HG02885 (cell line): Measurements from ENCODE around the gene MEGF8.
A peak's percentile ranks its signal among the peaks of the same experiment; 100 is the strongest.

Experiments
- ATAC-seq: cut with Tn5 transposase; IDR thresholded peaks from one replicate; pipeline ENCODE4 v1.9.1; 2021; ENCODE audit warnings: mild to moderate bottlenecking; ENCODE audit not compliant: unreplicated experiment, poor library complexity

Gene MEGF8

DNA sequence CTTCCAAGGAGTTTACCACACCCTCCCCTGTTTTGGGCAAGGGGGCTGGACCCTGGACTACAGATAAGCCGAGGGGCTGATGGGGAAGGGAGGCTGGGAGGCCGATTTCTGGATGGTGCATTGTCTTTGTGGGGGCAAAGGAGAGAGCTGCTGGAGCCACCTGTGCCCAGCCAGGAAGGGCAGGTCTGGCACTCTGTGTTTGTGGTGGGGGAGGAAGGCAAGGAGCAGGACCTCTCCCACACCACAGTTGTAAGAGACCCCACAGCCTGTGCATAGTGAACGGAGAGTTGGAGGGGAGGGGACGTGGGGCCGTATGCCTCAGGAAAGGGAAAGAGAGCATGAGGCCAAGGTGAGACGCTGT lies 39.5 kb upstream of the MEGF8 start:
- no peak for ATAC-seq

GRCh38 chr19:42286349-42287016 lies 39.0 kb upstream of the MEGF8 start:
- ATAC-seq: no peak

GRCh38 chr19:42287017-42287826 lies 38.2 kb upstream of the MEGF8 start:
- no peak for ATAC-seq

GRCh38 chr19:42287827-42288107 lies 37.7 kb upstream of the MEGF8 start:
- no peak for ATAC-seq

DNA sequence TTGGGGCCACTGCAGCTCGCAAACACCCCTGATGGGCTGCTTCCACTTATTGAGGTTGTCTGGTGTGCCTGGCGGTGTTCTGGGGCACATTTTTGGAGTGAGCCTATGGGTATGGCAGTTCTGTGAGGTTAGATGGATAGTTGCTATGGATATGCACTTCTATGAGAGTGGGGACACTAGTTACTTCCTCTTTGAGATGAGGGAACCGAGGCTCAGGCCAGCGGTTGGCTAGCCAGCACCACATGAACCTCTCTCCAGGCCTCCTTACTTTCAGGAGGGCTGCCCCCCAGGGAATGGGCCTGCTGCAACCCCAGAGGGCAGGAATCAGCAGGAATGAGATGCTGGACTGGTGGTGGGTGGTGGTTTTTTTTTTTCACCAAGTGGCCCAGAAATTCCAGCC lies 37.0 kb upstream of the MEGF8 start:
- no peak for ATAC-seq

GRCh38 chr19:42288881-42289555 lies 36.4 kb upstream of the MEGF8 start:
- no peak for ATAC-seq

DNA sequence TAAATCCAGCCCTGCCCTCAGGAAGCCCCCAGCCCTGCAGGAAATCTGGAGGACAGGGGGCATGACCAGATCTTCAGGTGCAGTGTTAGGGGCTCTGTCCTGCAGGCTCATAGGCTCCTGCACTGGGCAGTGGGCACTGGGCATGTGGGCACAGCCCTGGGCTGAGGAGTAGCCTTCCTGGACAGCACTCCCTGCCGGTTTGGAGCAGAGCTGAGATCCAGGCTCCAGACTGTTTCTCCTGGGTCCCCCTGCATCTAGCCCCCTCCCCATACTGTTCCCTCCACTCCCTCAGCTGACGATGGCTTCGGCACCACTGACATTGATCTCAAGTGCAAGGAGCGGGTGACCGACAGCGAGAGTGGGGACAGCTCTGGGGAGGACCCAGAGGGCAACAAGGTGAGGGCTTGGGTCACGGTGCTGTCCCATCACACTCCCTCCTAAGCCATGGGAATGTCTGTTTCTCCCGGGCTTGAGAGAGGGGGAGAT lies 35.8 kb upstream of the MEGF8 start:
- no peak for ATAC-seq

DNA sequence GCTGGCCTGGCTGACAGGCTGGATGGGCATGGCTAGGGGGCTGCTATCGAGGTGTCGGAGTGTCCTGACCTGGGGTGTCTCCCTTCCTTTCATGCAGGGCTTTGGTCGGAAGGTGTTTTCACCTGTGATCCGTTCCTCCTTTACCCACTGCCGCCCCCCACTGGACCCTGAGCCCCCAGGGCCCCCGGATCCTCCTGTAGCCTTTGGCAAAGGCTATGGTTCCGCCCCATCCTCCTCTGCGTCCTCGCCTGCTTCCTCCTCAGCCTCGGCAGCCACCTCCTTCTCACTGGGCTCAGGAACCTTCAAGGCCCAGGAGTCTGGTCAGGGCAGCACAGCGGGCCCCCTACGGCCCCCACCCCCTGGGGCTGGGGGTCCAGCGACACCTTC lies 35.3 kb upstream of the MEGF8 start:
- ATAC-seq: no peak

DNA sequence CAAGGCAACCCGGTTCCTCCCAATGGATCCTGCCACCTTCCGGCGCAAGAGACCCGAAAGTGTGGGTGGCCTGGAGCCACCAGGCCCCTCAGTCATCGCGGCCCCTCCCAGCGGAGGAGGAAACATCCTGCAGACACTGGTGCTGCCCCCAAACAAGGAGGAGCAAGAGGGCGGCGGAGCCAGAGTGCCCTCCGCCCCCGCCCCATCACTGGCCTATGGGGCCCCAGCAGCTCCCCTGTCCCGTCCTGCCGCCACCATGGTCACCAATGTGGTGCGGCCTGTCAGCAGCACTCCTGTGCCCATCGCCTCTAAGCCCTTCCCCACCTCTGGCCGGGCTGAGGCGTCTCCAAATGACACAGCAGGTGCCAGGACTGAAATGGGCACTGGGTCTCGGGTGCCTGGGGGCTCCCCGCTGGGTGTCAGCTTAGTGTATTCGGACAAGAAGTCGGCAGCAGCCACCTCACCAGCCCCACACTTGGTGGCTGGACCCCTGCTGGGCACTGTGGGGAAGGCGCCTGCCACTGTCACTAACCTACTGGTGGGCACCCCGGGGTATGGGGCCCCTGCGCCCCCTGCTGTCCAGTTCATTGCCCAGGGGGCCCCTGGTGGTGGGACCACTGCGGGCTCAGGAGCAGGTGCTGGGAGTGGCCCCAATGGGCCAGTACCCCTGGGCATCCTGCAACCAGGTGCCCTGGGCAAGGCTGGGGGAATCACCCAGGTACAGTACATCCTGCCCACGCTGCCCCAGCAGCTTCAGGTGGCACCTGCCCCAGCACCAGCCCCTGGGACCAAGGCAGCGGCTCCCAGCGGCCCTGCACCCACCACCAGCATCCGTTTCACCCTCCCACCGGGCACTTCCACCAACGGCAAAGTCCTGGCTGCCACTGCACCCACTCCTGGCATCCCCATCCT lies 34.7 kb upstream of the MEGF8 start:
- no peak for ATAC-seq

GRCh38 chr19:42291435-42291810 lies 34.0 kb upstream of the MEGF8 start:
- ATAC-seq: no peak

- ATAC-seq: no peak
These were observed 33.1 kb upstream of the MEGF8 start for GRCh38 chr19:42292042-42292960.

DNA sequence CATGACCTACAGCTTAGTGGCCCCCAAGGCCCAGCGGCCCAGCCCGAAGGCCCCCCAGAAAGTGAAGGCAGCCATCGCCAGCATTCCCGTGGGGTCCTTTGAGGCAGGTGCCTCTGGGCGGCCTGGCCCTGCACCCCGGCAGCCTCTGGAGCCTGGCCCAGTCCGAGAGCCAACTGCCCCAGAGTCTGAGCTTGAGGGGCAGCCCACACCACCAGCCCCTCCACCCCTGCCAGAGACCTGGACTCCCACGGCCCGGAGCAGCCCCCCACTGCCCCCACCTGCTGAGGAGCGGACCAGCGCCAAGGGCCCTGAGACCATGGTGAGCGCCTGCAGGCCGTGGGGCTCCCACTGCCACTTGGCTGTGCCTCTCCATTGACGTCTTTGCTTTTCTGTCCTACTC lies 32.5 kb upstream of the MEGF8 start:
- ATAC-seq: no peak

- ATAC-seq: no peak
These were observed 31.9 kb upstream of the MEGF8 start for GRCh38 chr19:42293540-42293939.

DNA sequence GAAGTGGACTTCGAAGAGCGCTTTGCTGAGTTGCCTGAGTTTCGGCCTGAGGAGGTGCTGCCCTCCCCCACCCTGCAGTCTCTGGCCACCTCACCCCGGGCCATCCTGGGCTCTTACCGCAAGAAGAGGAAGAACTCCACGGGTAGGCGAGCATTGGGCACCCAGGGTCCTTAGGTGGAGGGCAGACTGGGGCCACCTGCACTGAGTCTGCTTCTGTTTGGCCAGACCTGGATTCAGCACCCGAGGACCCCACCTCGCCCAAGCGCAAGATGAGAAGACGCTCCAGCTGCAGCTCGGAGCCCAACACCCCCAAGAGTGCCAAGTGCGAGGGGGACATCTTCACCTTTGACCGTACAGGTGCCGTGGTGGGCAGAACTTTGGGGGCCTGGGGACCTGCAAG lies 31.5 kb upstream of the MEGF8 start:
- ATAC-seq: no peak

DNA sequence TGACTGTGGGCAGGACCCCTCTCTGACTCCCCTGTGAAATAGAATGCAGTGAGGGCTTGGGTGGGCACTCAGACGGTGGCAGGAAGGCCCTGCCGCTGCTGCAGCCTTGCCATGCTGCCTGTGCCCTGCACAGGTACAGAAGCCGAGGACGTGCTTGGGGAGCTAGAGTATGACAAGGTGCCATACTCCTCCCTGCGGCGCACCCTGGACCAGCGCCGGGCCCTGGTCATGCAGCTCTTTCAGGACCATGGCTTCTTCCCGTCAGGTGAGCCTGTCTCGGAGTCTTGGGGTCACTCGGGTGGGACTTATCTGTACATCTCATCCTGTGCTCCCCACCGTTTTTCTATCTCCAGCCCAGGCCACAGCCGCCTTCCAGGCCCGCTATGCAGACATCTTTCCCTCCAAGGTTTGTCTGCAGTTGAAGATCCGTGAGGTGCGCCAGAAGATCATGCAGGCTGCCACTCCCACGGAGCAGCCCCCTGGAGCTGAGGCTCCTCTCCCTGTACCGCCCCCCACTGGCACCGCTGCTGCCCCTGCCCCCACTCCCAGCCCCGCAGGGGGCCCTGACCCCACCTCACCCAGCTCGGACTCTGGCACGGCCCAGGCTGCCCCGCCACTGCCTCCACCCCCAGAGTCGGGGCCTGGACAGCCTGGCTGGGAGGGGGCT lies 30.8 kb upstream of the MEGF8 start:
- ATAC-seq: no peak

- no peak for ATAC-seq
These were observed 30.1 kb upstream of the MEGF8 start for GRCh38 chr19:42295342-42295741.

DNA sequence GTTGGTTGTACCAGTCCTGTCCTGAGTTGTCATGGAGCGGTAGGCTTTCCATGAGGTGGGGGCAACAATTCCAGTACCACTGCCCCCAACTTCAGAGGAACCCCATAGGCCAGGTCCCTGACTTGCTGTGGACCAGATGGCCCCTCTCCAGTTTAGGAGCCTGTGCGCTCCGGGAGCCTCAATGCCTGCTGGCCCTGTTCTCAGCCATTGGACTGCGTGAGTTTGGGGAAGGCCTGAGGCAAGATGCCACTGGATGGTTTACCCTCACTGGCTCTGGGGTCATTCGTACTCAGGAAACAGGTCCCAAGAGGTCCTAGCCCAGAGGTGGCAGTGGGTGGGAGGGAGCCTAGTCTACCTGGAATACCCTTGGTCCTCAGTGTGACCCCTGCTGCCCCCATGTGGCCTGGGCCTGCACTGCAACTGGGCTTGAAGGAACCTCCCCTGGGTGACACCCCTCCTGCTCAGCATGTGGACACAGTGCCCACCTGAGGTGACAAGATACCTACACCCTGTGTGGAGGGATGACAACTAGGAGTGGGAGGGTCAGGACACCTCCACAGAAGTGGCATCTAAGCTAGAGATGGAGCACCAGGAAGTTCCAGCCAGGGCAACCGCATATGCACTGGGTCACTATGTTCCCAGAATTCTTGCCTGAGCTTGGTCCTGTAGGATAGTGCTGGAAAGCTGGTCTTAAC lies 29.5 kb upstream of the MEGF8 start:
- ATAC-seq: peak; percentile 61

- no peak for ATAC-seq
These were observed 28.4 kb upstream of the MEGF8 start for GRCh38 chr19:42297039-42297438.
